A549 (cell line): ENCODE results near the gene KCP. TPM values are rescaled to one million over a fixed set of nuclear protein-coding genes. Genes with fewer than 3 reads are reported as not detected.

Source experiments
- ATAC-seq, 2 experiments: fragments of 200-7000 bp in 1 of 2; fragments of >200 bp in 1 of 2; cut with Nextera tagmentation in 1 of 2; cut with Tn5 transposase in 1 of 2; 3 replicates each; pipeline versions ENCODE4 v1.8.0 to v1.9.1; 2018 to 2020; ENCODE audit warnings: mild to moderate bottlenecking in 1 of 2, moderate library complexity in 1 of 2
- CTCF ChIA-PET: fragments of 300-600 bp; sonication (Branson Sonifier 250); formaldehyde crosslinking; extraction: SDS; loops from one replicate; lab custom pipeline; 2021; ENCODE audit warnings: antibody characterized with exemption, inconsistent platforms; lab: Yijun Ruan, JAX
- POLR2A ChIA-PET: fragments of 350-600 bp; formaldehyde crosslinking; extraction: SDS; loops from one replicate; lab custom pipeline; 2021; ENCODE audit warnings: antibody characterized with exemption, inconsistent platforms; lab: Yijun Ruan, JAX
- DNase-seq, 2 experiments: peaks; one replicate each; pipeline versions ENCODE4 v3.0.0 to v3.0.0-alpha.2; 2011 to 2016; ENCODE audit warnings: low read depth in 1 of 2, low spot score in 1 of 2
- FAIRE-seq: peaks from 2 replicates; lab custom pipeline; 2011; peaks lifted over from hg19 to GRCh38; lab: Jason Lieb, UNC
- H3K27ac ChIP-seq, 2 experiments: fragments of >200 bp; sonication (Bioruptor Twin); formaldehyde crosslinking; 3 replicates each; pipeline ENCODE4 v1.5.1; 2016 to 2017
- H3K4me1 ChIP-seq: fragments of >200 bp; sonication (Bioruptor Twin); formaldehyde crosslinking; 3 replicates; pipeline ENCODE4 v1.6.1; 2016
- H3K4me2 ChIP-seq: fragments of >200 bp; sonication (Bioruptor Twin); formaldehyde crosslinking; 3 replicates; pipeline ENCODE4 v1.6.1; 2016
- H3K4me3 ChIP-seq: fragments of >200 bp; sonication (Bioruptor Twin); formaldehyde crosslinking; 3 replicates; pipeline ENCODE4 v1.5.1; 2016
- H3K9me3 ChIP-seq: fragments of >200 bp; sonication (Bioruptor Twin); formaldehyde crosslinking; 3 replicates; pipeline ENCODE4 v1.6.1; 2016
- BHLHE40 ChIP-seq: IDR thresholded peaks from 2 replicates; pipeline ENCODE4 v1.6.1; 2012; ENCODE audit warnings: low read depth, low read length, inconsistent platforms
- CBX8 ChIP-seq: fragments of 200-600 bp; sonication (generic); IDR thresholded peaks from 2 replicates; pipeline ENCODE4 v1.6.1; 2016
- CEBPB ChIP-seq, 2 experiments: fragments of >200 bp in 1 of 2; sonication (Bioruptor Twin) in 1 of 2; formaldehyde crosslinking in 1 of 2; IDR thresholded peaks; 2 replicates each; pipeline ENCODE4 v1.6.1; 2012 to 2016
- CHD2 ChIP-seq: fragments of 150-350 bp; IDR thresholded peaks from 2 replicates; pipeline ENCODE4 v1.6.1; 2014; ENCODE audit warnings: low read length; ENCODE audit not compliant: partially characterized antibody
- E2F6 ChIP-seq: IDR thresholded peaks from 2 replicates; pipeline ENCODE4 v1.6.1; 2012; ENCODE audit warnings: low read depth, borderline replicate concordance
- EHMT2 ChIP-seq: fragments of 200-600 bp; sonication (generic); IDR thresholded peaks from 2 replicates; pipeline ENCODE4 v1.6.1; 2016; ENCODE audit warnings: antibody characterized with exemption, low read depth, mild to moderate bottlenecking, moderate library complexity
- FOXS1 ChIP-seq: fragments of 250-450 bp; sonication (Bioruptor Pico); IDR thresholded peaks from 2 replicates; pipeline ENCODE4 v1.5.0; 2020; ENCODE audit warnings: mild to moderate bottlenecking, moderate library complexity
- GATA3 ChIP-seq: IDR thresholded peaks from 2 replicates; pipeline ENCODE4 v1.6.1; 2012; ENCODE audit warnings: borderline replicate concordance
- HES2 ChIP-seq: fragments of >200 bp; sonication (Bioruptor Twin); formaldehyde crosslinking; IDR thresholded peaks from 2 replicates; pipeline ENCODE4 v1.6.1; 2016
- HOXA7 ChIP-seq: fragments of 250-450 bp; sonication (Bioruptor Pico); IDR thresholded peaks from 2 replicates; pipeline ENCODE4 v1.5.0; 2020; ENCODE audit warnings: mild to moderate bottlenecking, moderate library complexity
- HOXB13 ChIP-seq: fragments of 250-450 bp; sonication (Bioruptor Pico); IDR thresholded peaks from 2 replicates; pipeline ENCODE4 v1.5.0; 2020; ENCODE audit warnings: low read depth, mild to moderate bottlenecking, moderate library complexity
- JUN ChIP-seq, 2 experiments: fragments of >200 bp; sonication (Bioruptor Twin); formaldehyde crosslinking; IDR thresholded peaks; 2 replicates in 1 of 2; 3 replicates in 1 of 2; pipeline ENCODE4 v1.6.1; 2016 to 2017
- KDM5A ChIP-seq: fragments of 200-600 bp; sonication (generic); IDR thresholded peaks from 2 replicates; pipeline ENCODE4 v1.6.1; 2016; ENCODE audit warnings: antibody characterized with exemption, mild to moderate bottlenecking
- NR3C1 ChIP-seq: fragments of >200 bp; sonication (Bioruptor Twin); formaldehyde crosslinking; IDR thresholded peaks from 3 replicates; pipeline ENCODE4 v1.6.1; 2017
- PHF8 ChIP-seq: fragments of 200-600 bp; sonication (generic); IDR thresholded peaks from 2 replicates; pipeline ENCODE4 v1.6.1; 2016; ENCODE audit warnings: low read depth, mild to moderate bottlenecking, antibody characterized with exemption, moderate library complexity, borderline replicate concordance
- POLR2A ChIP-seq: IDR thresholded peaks from 2 replicates; pipeline ENCODE4 v1.6.1; 2012; ENCODE audit warnings: mild to moderate bottlenecking, low read length
- RAD21 ChIP-seq, 2 experiments: fragments of >200 bp in 1 of 2; sonication (Bioruptor Twin) in 1 of 2; formaldehyde crosslinking in 1 of 2; IDR thresholded peaks in 1 of 2; conservative IDR thresholded peaks in 1 of 2; 2 replicates in 1 of 2; 3 replicates in 1 of 2; pipeline ENCODE4 v1.6.1; 2012 to 2018; ENCODE audit warnings: inconsistent platforms in 1 of 2
- RNF2 ChIP-seq: fragments of 200-600 bp; sonication (generic); IDR thresholded peaks from 2 replicates; pipeline ENCODE4 v1.6.1; 2016; ENCODE audit warnings: low read depth, mild to moderate bottlenecking, antibody characterized with exemption, moderate library complexity, borderline replicate concordance
- TP53 ChIP-seq: fragments of 250-450 bp; sonication (Bioruptor Pico); IDR thresholded peaks from 2 replicates; pipeline ENCODE4 v1.5.0; 2021; ENCODE audit warnings: mild to moderate bottlenecking, moderate library complexity
- ZC3H11A ChIP-seq: fragments of 450-650 bp; IDR thresholded peaks from 2 replicates; pipeline ENCODE4 v1.6.1; 2014; ENCODE audit warnings: antibody characterized with exemption, mild to moderate bottlenecking
- ZFP36 ChIP-seq: fragments of 450-650 bp; IDR thresholded peaks from 2 replicates; pipeline ENCODE4 v1.6.1; 2014; ENCODE audit warnings: borderline replicate concordance; ENCODE audit not compliant: partially characterized antibody
- ZSCAN20 ChIP-seq: fragments of 250-450 bp; sonication (Bioruptor Pico); IDR thresholded peaks from 2 replicates; pipeline ENCODE4 v1.8.0; 2022; ENCODE audit warnings: mild to moderate bottlenecking, moderate library complexity
- whole genome bisulfite sequencing: methylation state at CpG from one replicate; pipeline ENCODE4 v1.1.6; 2017; ENCODE audit errors: missing lambda C conversion rate; 5-methylcytosine and 5-hydroxymethylcytosine counted together
- polyA plus RNA-seq, 4 experiments: library from polyadenylated mRNA; depleted of rRNA in 3 of 4; stranded (reverse); fragments of >200 nt; fragmentation: RNase III in 1 of 4; extraction: RNeasy Plus Mini Kit Qiagen cat#74134 plus additional on column Dnase treatment in 1 of 4; gene quantifications; 2 replicates in 3 of 4; 3 replicates in 1 of 4; pipeline ENCODE4 v1.2.3, GENCODE V29; 2011 to 2017
- TF ChIP-seq, protein P1 (sequence below): fragments of 150-350 bp; IDR thresholded peaks from 2 replicates; pipeline ENCODE4 v1.6.1; 2014; ENCODE audit warnings: low read depth, mild to moderate bottlenecking, low read length
- TF ChIP-seq, protein P2 (sequence below): fragments of 250-450 bp; sonication (Bioruptor Pico); IDR thresholded peaks from 2 replicates; pipeline ENCODE4 v1.5.0; 2020; ENCODE audit warnings: low read depth, mild to moderate bottlenecking, moderate library complexity

The KCP gene
- polyA plus RNA-seq, 2 of the 4 experiments (the other 2 are of a cell fraction), result 0.14 TPM; not detected in 1

GRCh38 chr7:128881458-128882125 lies 28.9 kb downstream of the KCP start:
- ChIA-PET POLR2A (no interaction called here), CTCF (interaction anchor here (1.0 to 9.4 kb wide), 12 partner anchors 14 to 534 kb away, joined by 3 to 225 read pairs (median 4); partner anchors contain the start of gene ATP6V1F)
- TF ChIP-seq POLR2A (no peak), PHF8 (no peak), E2F6 (no peak), HOXA7 (CRISPR knock-in tag) (no peak), EHMT2 (no peak), CHD2 (no peak), HES2 (no peak), BHLHE40 (no peak), GATA3 (no peak), KDM5A (no peak), CEBPB (IDR thresholded peaks at IDR 0.05) (no peak), FOXS1 (no peak), HOXB13 (CRISPR knock-in tag) (no peak), RNF2 (no peak), NR3C1 (no peak)
- TF ChIP-seq, protein P1, sequence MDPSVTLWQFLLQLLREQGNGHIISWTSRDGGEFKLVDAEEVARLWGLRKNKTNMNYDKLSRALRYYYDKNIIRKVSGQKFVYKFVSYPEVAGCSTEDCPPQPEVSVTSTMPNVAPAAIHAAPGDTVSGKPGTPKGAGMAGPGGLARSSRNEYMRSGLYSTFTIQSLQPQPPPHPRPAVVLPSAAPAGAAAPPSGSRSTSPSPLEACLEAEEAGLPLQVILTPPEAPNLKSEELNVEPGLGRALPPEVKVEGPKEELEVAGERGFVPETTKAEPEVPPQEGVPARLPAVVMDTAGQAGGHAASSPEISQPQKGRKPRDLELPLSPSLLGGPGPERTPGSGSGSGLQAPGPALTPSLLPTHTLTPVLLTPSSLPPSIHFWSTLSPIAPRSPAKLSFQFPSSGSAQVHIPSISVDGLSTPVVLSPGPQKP, result no peak
- Histone ChIP-seq H3K4me1 (no peaks in the 10 kb centered on the region), H3K9me3 (no peaks in the 10 kb centered on the region), H3K27ac (no peak overlapping the region), H3K4me2 (no peak overlapping the region), H3K4me3 (no peak overlapping the region)
- DNase-seq (no peak), ATAC-seq (no peak), FAIRE-seq (no peak)
- 73% methylated on average over 9 of the region's 10 CpGs for WGBS

DNA sequence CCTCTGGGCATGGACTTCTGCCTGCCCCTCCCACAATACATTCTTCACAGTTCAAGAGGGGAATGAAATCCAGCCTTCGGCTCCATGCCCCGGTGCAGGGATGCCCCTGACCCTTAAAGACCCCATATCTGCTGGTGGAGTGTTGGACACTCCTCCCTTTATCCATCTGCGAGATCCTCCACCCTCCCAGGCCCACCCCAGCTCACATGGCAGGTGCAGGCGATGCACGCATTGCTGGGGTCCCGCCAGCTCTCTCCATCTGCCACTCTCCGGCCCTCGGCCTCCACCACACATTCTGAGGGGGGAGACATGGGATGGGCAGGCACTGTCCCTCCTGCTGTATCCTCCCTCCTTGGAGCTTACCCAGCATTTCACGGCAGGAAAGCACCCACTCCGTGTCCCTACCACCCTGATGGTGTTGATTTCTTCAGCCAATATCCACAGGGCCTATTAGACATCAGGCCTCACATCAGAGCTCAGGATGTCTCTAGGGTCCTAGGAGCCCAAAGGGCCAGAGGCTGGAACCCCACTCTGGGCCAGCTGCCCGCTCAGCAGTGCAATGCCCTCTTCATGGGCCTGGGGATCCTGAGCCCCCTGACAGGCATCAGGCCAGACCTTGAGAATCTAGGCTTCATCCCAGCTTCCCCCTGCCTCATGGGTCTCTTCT lies 29.6 kb downstream of the KCP start:
- Histone ChIP-seq H3K4me1 (no peaks in the 10 kb centered on the region), H3K27ac (no peak overlapping the region), H3K4me3 (no peak overlapping the region), H3K4me2 (no peak overlapping the region), H3K9me3 (no peaks in the 10 kb centered on the region)
- WGBS, result 54% methylated on average over 9 of the region's 11 CpGs
- DNase-seq (no peak), FAIRE-seq (no peak), ATAC-seq (no peak)
- TF ChIP-seq ZSCAN20 (CRISPR knock-in tag) (no peak), TP53 (CRISPR knock-in tag) (no peak), ZFP36 (no peak), CBX8 (no peak), GATA3 (no peak), JUN (IDR thresholded peaks at IDR 0.05) (no peak), CHD2 (no peak), FOXS1 (no peak), RAD21 (conservative IDR thresholded peaks at IDR 0.05 in 1 of 2, IDR thresholded peaks at IDR 0.05 in 1 of 2) (no peak), ZC3H11A (no peak), KDM5A (no peak)
- TF ChIP-seq, protein P2, sequence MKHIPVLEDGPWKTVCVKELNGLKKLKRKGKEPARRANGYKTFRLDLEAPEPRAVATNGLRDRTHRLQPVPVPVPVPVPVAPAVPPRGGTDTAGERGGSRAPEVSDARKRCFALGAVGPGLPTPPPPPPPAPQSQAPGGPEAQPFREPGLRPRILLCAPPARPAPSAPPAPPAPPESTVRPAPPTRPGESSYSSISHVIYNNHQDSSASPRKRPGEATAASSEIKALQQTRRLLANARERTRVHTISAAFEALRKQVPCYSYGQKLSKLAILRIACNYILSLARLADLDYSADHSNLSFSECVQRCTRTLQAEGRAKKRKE (CRISPR knock-in tag), result no peak
- TF ChIP-seq, protein P1, result no peak
- POLR2A ChIA-PET, result interaction anchor here (0.7 kb wide), 1 partner anchor 249 kb away, joined by 11 read pairs; no protein-coding TSS in a partner anchor
- CTCF ChIA-PET, result interaction anchor here (0.7 to 9.4 kb wide), 27 partner anchors 12 to 534 kb away, joined by 3 to 225 read pairs (median 4); partner anchors contain the start of gene ATP6V1F
